ENCODE measurements around the gene RNF8.

Gene RNF8

GRCh38 chr6:37331047-37331446 lies 22.7 kb upstream of the RNF8 start:
- no peak for TF ChIP-seq POU6F1 (CRISPR knock-in tag; IDR thresholded peaks at IDR 0.05; ENCODE audit: borderline replicate concordance, low read depth)
- TF ChIP-seq SNAI2 (CRISPR knock-in tag; IDR thresholded peaks at IDR 0.05): no peak
- no peak for TF ChIP-seq ZFP3 (CRISPR knock-in tag; IDR thresholded peaks at IDR 0.05)
- no peak for TF ChIP-seq BACH2 (CRISPR knock-in tag; IDR thresholded peaks at IDR 0.05; ENCODE audit: borderline replicate concordance)
- no peak for TF ChIP-seq ZFP30 (CRISPR knock-in tag; IDR thresholded peaks at IDR 0.05)
- TF ChIP-seq ESRRG (CRISPR knock-in tag; IDR thresholded peaks at IDR 0.05): no peak
- no peak for TF ChIP-seq ISL1 (CRISPR knock-in tag; IDR thresholded peaks at IDR 0.05)
- no peak for TF ChIP-seq CREB5 (CRISPR knock-in tag; IDR thresholded peaks at IDR 0.05; ENCODE audit: low read depth)
- no peak for TF ChIP-seq PPARA (CRISPR knock-in tag; IDR thresholded peaks at IDR 0.05; ENCODE audit: borderline replicate concordance)
- no peak for TF ChIP-seq TCF4 (CRISPR knock-in tag; IDR thresholded peaks at IDR 0.05; ENCODE audit: borderline replicate concordance)
- TF ChIP-seq CSRNP3 (CRISPR knock-in tag; IDR thresholded peaks at IDR 0.05): no peak
- TF ChIP-seq OSR1 (CRISPR knock-in tag; IDR thresholded peaks at IDR 0.05): no peak
- no peak for TF ChIP-seq CSDC2 (CRISPR knock-in tag; IDR thresholded peaks at IDR 0.05)
- TF ChIP-seq ZNF8 (CRISPR knock-in tag; IDR thresholded peaks at IDR 0.05): no peak
- TF ChIP-seq GLIS3 (CRISPR knock-in tag; IDR thresholded peaks at IDR 0.05): no peak
- no peak for TF ChIP-seq ZNF70 (CRISPR knock-in tag; IDR thresholded peaks at IDR 0.05)
- TF ChIP-seq TOX (CRISPR knock-in tag; IDR thresholded peaks at IDR 0.05; ENCODE audit: borderline replicate concordance): no peak
- no peak for TF ChIP-seq TSHZ2 (CRISPR knock-in tag; IDR thresholded peaks at IDR 0.05)
- TF ChIP-seq PATZ1 (CRISPR knock-in tag; IDR thresholded peaks at IDR 0.05; ENCODE audit: borderline replicate concordance): no peak
- TF ChIP-seq ARNTL (CRISPR knock-in tag; IDR thresholded peaks at IDR 0.05; ENCODE audit: borderline replicate concordance, low read depth): no peak
- ATAC-seq: no peak

GRCh38 chr6:37332894-37333293 lies 20.9 kb upstream of the RNF8 start:
- TF ChIP-seq OSR1 (CRISPR knock-in tag; IDR thresholded peaks at IDR 0.05) (no peak), GLIS3 (CRISPR knock-in tag; IDR thresholded peaks at IDR 0.05) (no peak), ZNF70 (CRISPR knock-in tag; IDR thresholded peaks at IDR 0.05) (no peak), CREB5 (CRISPR knock-in tag; IDR thresholded peaks at IDR 0.05; ENCODE audit: low read depth) (no peak), RARB (CRISPR knock-in tag; IDR thresholded peaks at IDR 0.05) (no peak), CSRNP3 (CRISPR knock-in tag; IDR thresholded peaks at IDR 0.05) (no peak), PATZ1 (CRISPR knock-in tag; IDR thresholded peaks at IDR 0.05; ENCODE audit: borderline replicate concordance) (no peak), TSHZ2 (CRISPR knock-in tag; IDR thresholded peaks at IDR 0.05) (no peak), SNAI2 (CRISPR knock-in tag; IDR thresholded peaks at IDR 0.05) (no peak), BACH2 (CRISPR knock-in tag; IDR thresholded peaks at IDR 0.05; ENCODE audit: borderline replicate concordance) (no peak), ESRRG (CRISPR knock-in tag; IDR thresholded peaks at IDR 0.05) (no peak)
- ATAC-seq: no peak
